ENCODE data around the gene CFLAR. TPM values are rescaled to one million over a fixed set of nuclear protein-coding genes. Genes with fewer than 3 reads are reported as not detected.
"Not testable (repeated sequence)": the region's sequence is repeated elsewhere in the genome, so short reads cannot be mapped to it uniquely, and the experiment has no call there.

CFLAR gene
- polyA plus RNA-seq, 6 donors from 2014 or later: 12.8 to 53.3 (median 46.8) TPM

DNA sequence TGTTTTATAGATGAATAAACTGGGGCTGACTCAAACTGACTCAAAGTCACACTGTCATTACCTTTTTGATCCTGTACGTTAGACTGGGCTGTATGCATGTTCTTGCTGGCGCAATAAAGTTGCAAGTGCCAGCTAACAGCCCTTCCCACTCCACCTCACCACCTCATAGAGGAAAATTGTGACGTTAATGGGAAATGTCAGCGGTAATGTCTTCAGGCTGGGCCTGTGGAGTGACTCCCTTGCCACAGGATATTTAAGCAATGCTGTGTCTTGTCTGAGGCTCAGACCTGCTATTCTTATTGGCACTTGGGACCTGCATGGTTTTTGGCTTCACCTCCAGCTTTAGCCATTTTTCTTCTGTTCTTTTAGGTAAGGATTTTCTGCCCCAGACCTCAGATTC, 41.7 kb downstream of the CFLAR start:
- peaks cover 14 to 18% of the 10 kb centered on the region in 2 donors for H3K36me3 Mint-ChIP-seq
- no peaks in the 10 kb centered on the region for H3K27me3 Mint-ChIP-seq
- peak overlapping the region; percentile 6 to 88 (median 70) for H3K4me3 Mint-ChIP-seq
- H3K27ac Mint-ChIP-seq: peak overlapping the region; percentile 87 to 98 (median 96)
- no peaks in the 10 kb centered on the region for H3K9me3 Mint-ChIP-seq
- peaks cover 33 to 57% (median 49%) of the 10 kb centered on the region in 3 donors for H3K4me1 Mint-ChIP-seq
- no peak for DNase-seq
- ATAC-seq (ENCODE audit: low read depth in 2 of 2): peak; percentile 13 to 22

DNA sequence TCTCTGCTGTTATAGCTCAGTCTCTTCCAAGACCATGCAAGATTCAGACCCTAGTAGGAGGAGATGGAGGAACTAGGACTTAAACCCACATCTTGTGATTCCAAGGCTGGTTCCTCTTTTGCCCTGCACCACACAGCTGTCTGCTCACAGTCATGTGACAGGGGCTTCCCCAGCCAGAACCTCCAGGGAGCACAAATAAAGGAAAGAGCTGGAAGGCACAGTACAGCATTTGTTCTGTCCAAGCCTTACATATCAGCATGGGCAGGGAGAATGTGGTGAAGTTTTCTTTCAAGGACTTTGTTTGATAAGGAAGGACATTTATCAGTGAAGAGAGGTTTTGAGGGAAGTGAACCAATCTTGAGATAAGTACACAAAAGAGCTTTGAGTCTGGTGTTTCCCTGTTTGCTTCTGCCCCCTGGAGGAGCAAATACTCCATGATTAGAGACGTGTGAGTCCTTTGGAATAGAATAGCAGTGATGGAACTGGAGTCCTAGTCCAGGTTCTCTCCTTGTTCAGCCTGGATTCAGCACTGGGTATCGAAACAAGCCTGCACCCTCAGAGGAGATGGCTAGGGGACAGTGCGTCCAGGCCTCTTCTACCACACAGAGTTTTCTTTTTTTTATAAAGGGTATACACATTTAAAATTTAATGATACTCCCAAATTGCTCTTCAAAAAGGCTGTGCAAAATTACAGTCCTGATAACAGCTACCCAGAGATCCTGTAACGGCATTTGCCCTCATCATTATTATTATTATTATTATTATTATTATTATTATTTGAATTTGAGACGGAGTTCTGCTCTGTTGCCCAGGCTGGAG, 42.4 kb downstream of the CFLAR start:
- Mint-ChIP-seq H3K4me3 (peak overlapping the region; percentile 6 to 88 (median 70)), H3K4me1 (peaks cover 31 to 56% (median 48%) of the 10 kb centered on the region in 3 donors), H3K27me3 (no peaks in the 10 kb centered on the region), H3K36me3 (peaks cover 10 to 20% of the 10 kb centered on the region in 2 donors), H3K27ac (peak overlapping the region; percentile 87 to 98 (median 96)), H3K9me3 (no peaks in the 10 kb centered on the region)
- DNase-seq (peak; percentile 89), ATAC-seq (ENCODE audit: low read depth in 2 of 2) (peak; percentile 97 to 98)

DNA sequence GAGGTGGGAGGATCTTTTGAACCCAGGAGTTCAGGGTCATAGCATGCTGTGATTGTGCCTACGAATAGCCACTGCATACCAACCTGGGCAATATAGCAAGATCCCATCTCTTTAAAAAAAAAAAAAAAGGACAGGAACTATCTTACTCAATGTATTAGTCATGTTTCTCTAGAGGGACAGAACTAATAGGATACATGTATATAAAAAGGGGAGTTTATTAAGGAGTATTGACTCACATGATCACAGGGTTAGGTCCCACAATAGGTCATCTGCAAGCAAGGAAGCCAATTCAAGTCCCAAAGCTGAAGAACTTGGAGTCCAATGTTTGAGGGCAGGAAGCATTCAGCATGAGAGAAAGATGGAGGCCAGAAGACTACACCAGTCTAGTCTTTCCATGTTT, 48.2 kb downstream of the CFLAR start:
- no peaks in the 10 kb centered on the region for H3K9me3 Mint-ChIP-seq
- peaks cover 13 to 23% (median 22%) of the 10 kb centered on the region in 3 donors for H3K4me1 Mint-ChIP-seq
- peaks cover 7 to 14% of the 10 kb centered on the region in 2 donors for H3K36me3 Mint-ChIP-seq
- ATAC-seq (ENCODE audit: low read depth in 2 of 2) (no peak), DNase-seq (no peak)
- no peak overlapping the region for H3K4me3 Mint-ChIP-seq
- H3K27ac Mint-ChIP-seq: peak overlapping the region in 2 of 6 donors; percentile 9 to 69
- no peaks in the 10 kb centered on the region for H3K27me3 Mint-ChIP-seq

DNA sequence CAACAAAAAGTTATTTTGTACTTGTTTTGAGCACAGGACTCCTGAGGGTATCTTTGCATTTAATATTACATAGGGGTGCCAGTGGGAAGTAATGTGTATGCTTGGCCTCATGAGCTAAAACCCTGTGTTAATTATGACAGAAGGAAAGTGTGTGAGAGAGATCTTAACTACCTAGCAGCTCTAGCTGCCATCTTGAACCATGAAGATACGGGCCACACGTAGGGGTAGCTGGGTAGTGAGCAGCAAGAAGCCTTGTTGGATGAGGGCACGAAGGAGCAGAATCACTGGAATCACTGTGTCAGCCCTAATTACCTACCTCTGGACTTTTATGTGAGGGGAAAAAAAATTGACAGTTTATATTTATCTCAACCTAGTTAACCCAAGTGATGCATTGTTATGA, 51.6 kb downstream of the CFLAR start:
- no peak for DNase-seq
- Mint-ChIP-seq H3K4me3 (peak overlapping the region in 2 of 8 donors; percentile 12 to 26), H3K36me3 (peaks cover 4 to 5% of the 10 kb centered on the region in 2 donors), H3K9me3 (peaks cover 0 to 4% (median 0%) of the 10 kb centered on the region in 7 donors), H3K27ac (peak overlapping the region in 5 of 6 donors; percentile 64 to 94 (median 78)), H3K27me3 (no peaks in the 10 kb centered on the region), H3K4me1 (peaks cover 19 to 24% (median 23%) of the 10 kb centered on the region in 3 donors)
- ATAC-seq (ENCODE audit: low read depth in 2 of 2): no peak

DNA sequence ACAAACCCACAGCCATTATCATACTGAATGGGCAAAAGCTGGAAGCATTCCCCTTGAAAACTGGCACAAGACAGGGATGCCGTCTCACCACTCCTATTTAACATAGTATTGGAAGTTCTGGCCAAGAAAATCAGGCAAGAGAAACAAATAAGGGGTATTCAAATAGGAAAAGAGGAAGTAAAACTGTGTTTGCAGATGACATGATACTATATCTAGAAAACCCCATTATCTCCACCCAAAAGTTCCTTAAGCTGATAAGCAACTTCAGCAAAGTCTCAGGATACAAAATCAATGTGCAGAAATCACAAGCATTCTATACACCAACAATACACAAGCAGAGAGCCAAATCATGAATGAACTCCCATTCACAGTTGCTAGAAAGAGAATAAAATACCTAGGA, 52.5 kb downstream of the CFLAR start:
- not testable (repeated sequence) for H3K9me3 Mint-ChIP-seq, H3K36me3 Mint-ChIP-seq, H3K27me3 Mint-ChIP-seq
- Mint-ChIP-seq H3K27ac (peak overlapping the region; percentile 14 to 90 (median 66)), H3K4me1 (peaks cover 19 to 26% (median 24%) of the 10 kb centered on the region in 3 donors), H3K4me3 (peak overlapping the region in 7 of 8 donors; percentile 38 to 73 (median 71))
- DNase-seq (peak; percentile 35), ATAC-seq (ENCODE audit: low read depth in 2 of 2) (peak; percentile 43 to 50)

DNA sequence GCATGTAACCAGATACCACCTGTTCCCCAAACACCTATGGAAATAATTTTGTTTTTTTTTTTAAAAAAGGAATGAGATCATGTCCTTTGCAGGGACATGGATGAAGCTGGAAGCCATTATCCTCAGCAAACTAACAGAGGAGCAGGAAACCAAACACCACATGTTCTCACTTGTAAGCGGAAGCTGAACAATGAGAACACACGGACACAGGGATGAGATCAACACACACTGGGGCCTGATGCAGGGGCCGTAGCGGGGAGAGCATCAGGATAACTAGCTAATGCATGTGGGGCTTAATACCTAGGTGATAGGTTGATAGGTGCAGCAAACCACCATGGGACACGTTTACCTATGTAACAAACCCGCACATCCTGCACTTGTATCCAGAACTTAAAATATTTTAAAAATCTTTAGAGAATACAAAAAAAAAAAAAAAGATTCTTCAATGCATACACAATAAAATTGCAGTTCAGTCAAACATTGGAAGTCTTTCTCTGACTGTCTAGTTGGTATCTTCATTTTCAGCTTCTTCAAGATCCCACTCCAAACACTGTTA, 55.4 kb downstream of the CFLAR start:
- H3K27me3 Mint-ChIP-seq: no peaks in the 10 kb centered on the region

DNA sequence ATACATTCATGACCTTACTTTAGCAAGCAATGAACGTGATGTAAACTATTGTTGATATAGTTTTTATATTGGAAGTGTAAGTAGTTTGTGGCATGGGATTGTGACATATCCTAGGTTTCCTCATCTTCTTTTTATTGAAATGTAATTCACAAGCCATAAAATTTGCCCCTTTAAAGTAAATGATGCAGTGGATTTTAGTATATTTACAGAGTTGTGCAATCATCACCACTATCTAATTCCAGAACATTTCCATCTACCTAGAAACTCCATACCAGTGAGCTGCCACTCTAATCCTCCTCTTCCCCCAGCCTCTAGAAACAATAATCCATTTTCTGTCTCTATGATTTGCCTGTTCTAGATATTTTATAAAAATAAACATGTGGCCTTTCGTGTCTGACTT, 56.3 kb downstream of the CFLAR start:
- Mint-ChIP-seq H3K4me1 (peaks cover 21 to 29% (median 26%) of the 10 kb centered on the region in 3 donors), H3K4me3 (no peak overlapping the region), H3K36me3 (no peaks in the 10 kb centered on the region), H3K27ac (peak overlapping the region in 2 of 6 donors; percentile 6 to 65), H3K9me3 (peaks cover 0 to 4% (median 0%) of the 10 kb centered on the region in 7 donors), H3K27me3 (no peaks in the 10 kb centered on the region)
- ATAC-seq (ENCODE audit: low read depth in 2 of 2) (no peak), DNase-seq (no peak)

More for the DNA sequence above, 55.4 kb downstream of the CFLAR start:
- DNase-seq (no peak), ATAC-seq (ENCODE audit: low read depth in 2 of 2) (no peak)
- no peak overlapping the region for H3K4me3 Mint-ChIP-seq
- peak overlapping the region in 3 of 6 donors; percentile 23 to 75 (median 29) for H3K27ac Mint-ChIP-seq
- H3K4me1 Mint-ChIP-seq: peaks cover 19 to 26% (median 24%) of the 10 kb centered on the region in 3 donors
- peaks cover 0 to 4% (median 0%) of the 10 kb centered on the region in 7 donors for H3K9me3 Mint-ChIP-seq
- no peaks in the 10 kb centered on the region for H3K36me3 Mint-ChIP-seq

DNA sequence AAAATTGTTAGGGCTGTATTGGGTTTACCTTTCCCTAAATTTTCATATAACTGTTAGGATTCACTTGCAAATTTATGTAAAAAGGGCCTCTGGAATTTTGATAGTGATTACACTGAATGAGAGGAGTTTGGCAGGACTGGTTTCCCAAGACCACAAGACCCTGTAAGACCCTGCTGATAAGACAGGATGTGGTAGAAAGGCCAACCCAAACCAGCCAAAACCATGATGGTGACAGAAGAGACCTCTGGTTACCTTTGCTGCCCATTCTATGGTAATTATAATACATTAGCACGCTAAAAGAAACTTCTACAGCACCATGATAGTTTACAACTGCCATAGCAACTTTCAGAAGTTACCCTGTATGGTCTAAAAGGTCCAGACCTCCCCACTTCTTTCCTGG, 58.7 kb downstream of the CFLAR start:
- no peak for ATAC-seq (ENCODE audit: low read depth in 2 of 2)
- Mint-ChIP-seq H3K27me3 (no peaks in the 10 kb centered on the region), H3K27ac (peak overlapping the region in 1 of 6 donors; percentile 51), H3K4me3 (no peak overlapping the region), H3K36me3 (no peaks in the 10 kb centered on the region), H3K9me3 (no peaks in the 10 kb centered on the region), H3K4me1 (peaks cover 6 to 12% (median 8%) of the 10 kb centered on the region in 3 donors)
- no peak for DNase-seq

DNA sequence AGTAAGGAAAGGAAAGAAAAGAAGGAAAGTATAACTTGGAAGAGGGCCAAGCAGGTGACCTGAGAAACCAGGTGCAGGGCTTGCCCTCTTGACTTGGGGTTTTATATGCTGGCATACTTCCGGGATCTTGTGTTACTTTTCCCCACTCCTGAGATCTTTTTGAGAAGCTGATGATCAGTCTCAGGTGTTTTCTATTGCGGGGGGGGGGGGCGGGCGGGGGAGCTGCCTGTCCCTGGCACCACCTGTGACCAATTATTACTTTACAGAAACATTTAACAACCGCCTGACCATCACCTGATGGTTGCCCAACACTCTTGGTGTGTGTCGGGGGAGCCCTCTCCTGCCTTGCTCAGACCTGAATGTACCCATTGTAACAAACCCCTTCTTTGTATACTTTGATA, 60.1 kb downstream of the CFLAR start:
- Mint-ChIP-seq H3K4me1 (peaks cover 5 to 9% (median 6%) of the 10 kb centered on the region in 3 donors), H3K9me3 (no peaks in the 10 kb centered on the region), H3K36me3 (no peaks in the 10 kb centered on the region), H3K27ac (no peak overlapping the region), H3K4me3 (no peak overlapping the region), H3K27me3 (no peaks in the 10 kb centered on the region)
- no peak for ATAC-seq (ENCODE audit: low read depth in 2 of 2)
- DNase-seq: no peak

DNA sequence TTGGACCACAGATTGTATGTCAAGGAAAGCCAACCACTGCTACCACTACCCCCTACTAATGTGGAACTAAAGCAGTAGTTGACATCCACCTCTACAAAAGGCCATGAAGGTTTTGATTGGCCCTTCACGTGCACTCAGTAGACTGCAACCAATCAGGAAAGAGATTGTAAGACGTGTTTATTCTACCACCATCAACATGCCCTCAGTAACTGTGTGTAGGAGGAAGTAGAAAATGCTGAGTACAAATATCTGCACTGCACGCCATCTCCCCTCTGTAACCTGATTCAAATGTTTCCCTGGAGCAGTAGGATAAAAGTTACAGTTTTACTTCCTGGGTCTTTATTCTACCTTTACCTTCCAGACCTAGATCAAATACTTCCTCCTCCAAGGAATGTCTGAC, 64.0 kb downstream of the CFLAR start:
- H3K9me3 Mint-ChIP-seq: no peaks in the 10 kb centered on the region
- peaks cover 18 to 31% (median 30%) of the 10 kb centered on the region in 3 donors for H3K4me1 Mint-ChIP-seq
- H3K27me3 Mint-ChIP-seq: no peaks in the 10 kb centered on the region
- no peak for ATAC-seq (ENCODE audit: low read depth in 2 of 2)
- no peaks in the 10 kb centered on the region for H3K36me3 Mint-ChIP-seq
- no peak for DNase-seq
- H3K27ac Mint-ChIP-seq: no peak overlapping the region
- H3K4me3 Mint-ChIP-seq: peak overlapping the region in 1 of 8 donors; percentile 5

DNA sequence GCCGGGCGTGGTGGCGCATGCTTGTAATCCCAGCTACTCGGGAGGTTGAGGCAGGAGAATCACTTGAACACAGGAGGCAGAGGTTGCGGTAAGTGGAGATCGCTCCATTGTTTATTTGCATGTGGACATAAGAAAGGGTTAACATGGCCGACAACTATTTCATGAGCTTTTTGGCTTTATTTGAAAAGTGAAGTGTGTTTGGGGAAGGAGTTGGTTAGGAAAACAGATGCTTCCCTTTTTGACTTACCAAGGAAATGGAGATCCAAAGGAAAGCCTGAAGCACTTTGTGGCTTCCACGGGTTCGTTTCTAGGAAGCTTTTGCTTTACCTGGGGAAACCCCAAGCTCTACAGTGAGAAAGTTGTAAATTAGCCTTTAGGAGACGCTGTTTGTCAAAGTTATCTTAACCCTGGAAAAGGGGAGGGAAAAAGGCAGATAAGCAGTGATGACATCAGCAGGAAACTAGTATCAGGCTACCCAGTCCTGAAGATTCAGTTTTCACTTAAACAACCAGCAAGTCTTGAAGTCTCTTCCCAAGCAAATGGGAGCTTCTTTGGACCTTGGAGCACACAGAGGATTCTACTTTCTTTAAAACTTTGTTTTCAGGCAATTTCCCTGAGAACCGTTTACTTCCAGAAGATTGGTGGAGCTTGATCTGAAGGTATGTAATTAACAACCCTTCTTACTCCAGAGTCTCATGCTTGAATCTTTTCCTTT, 66.8 kb downstream of the CFLAR start, which contains the start of gene CASP10:
TSS of gene CASP10 (plus strand) at position 492 of the 715 bp plus-strand sequence. CDS start 2,637 bp downstream, outside the sequence.
- Mint-ChIP-seq H3K27me3 (no peaks in the 10 kb centered on the region), H3K9me3 (no peaks in the 10 kb centered on the region), H3K4me3 (peak within 1 kb of the TSS; percentile 85 to 97 (median 92)), H3K4me1 (peaks cover 25 to 46% (median 39%) of the 10 kb centered on the region in 3 donors), H3K27ac (peak within 1 kb of the TSS; percentile 39 to 95 (median 87)), H3K36me3 (peaks cover 0 to 6% of the 10 kb centered on the region in 2 donors)
- peak; percentile 63 for DNase-seq
- peak; percentile 90 to 92 for ATAC-seq (ENCODE audit: low read depth in 2 of 2)

DNA sequence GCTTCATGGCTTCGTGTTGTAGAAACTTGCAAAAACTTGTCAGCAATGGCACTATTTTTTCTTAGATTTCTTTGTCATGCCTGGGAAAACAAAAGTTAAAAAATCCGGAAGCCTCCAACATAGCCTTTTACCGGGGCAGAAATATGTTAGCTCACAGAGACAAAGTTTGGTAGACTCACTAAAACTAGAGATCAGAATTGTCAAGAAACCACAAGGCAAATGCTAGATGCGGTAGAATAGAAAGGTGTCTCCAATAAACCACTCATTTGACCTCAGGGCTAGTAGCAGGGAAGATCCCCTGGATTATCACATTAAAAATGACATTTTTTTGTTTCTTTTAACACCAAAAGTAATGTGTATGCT, 67.4 kb downstream of the CFLAR start:
- Mint-ChIP-seq H3K27me3 (no peaks in the 10 kb centered on the region), H3K27ac (peak overlapping the region; percentile 39 to 95 (median 87)), H3K9me3 (no peaks in the 10 kb centered on the region), H3K36me3 (peaks cover 0 to 8% of the 10 kb centered on the region in 2 donors), H3K4me3 (peak overlapping the region; percentile 85 to 97 (median 92)), H3K4me1 (peaks cover 25 to 47% (median 39%) of the 10 kb centered on the region in 3 donors)
- DNase-seq: no peak
- peak in 1 of 2 donors; percentile 15 for ATAC-seq (ENCODE audit: low read depth in 2 of 2)

DNA sequence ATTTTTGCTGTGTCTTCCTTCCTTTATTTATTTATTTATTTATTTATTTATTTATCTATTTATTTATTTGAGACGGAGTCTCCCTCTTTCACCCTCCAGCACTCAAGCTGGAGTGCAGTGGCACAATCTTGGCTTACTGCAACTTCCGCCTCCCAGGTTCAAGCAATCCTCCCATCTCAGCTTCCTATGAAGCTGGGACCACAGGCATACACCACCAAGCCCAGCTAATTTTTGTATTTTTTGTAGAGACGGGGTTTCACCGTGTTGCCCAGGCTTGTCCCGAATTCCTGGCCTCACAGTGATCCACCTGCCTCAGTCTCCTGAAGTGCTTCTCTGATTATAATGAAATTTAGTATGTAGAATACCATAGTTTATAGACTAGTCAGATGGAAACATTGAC, 67.9 kb downstream of the CFLAR start:
- H3K9me3 Mint-ChIP-seq; DNase-seq; H3K27me3 Mint-ChIP-seq; H3K36me3 Mint-ChIP-seq; ATAC-seq (ENCODE audit: low read depth in 2 of 2): not testable (repeated sequence)
- peaks cover 25 to 49% (median 39%) of the 10 kb centered on the region in 3 donors for H3K4me1 Mint-ChIP-seq
- peak overlapping the region in 2 of 6 donors; percentile 84 to 87 for H3K27ac Mint-ChIP-seq
- peak overlapping the region; percentile 85 to 97 (median 89) for H3K4me3 Mint-ChIP-seq

Data from naive B cell (primary cell).